A673 (cell line): ENCODE results near the gene ECHS1. TPM values are rescaled to one million over a fixed set of nuclear protein-coding genes. Genes with fewer than 3 reads are reported as not detected.
A peak's percentile ranks its signal among the peaks of the same experiment; 100 is the strongest.

ENCODE experiments used
- BruUV-seq: library from RNA; stranded (reverse); fragments of 400-500 nt; replicated peaks from 2 replicates; lab custom pipeline; 2021; lab: Mats Ljungman, UMichigan
- CTCF ChIA-PET: fragments of 300-600 bp; sonication (Branson Sonifier 250); formaldehyde crosslinking; loops from one replicate; lab custom pipeline; 2022; ENCODE audit warnings: antibody characterized with exemption; lab: Charles Lee
- POLR2A ChIA-PET: fragments of 300-600 bp; sonication (Branson Sonifier 250); formaldehyde crosslinking; loops from one replicate; lab custom pipeline; 2022; ENCODE audit warnings: antibody characterized with exemption; ENCODE audit not compliant: low non-redundant PET; lab: Charles Lee
- DNase-seq: peaks from one replicate; pipeline ENCODE4 v3.0.0-alpha.2; 2015; ENCODE audit warnings: low spot score
- H3K27ac ChIP-seq: fragments of 200-600 bp; sonication (generic); 2 replicates; pipeline ENCODE4 v1.5.1; 2016; ENCODE audit warnings: mixed run types, low read depth, mild to moderate bottlenecking, mixed read lengths, antibody characterized with exemption, low read length; ENCODE audit not compliant: poor library complexity, severe bottlenecking
- H3K27me3 ChIP-seq: fragments of 200-600 bp; sonication (generic); replicated peaks from 2 replicates; pipeline ENCODE4 v1.6.1; 2017; ENCODE audit warnings: mixed run types, low read depth, mild to moderate bottlenecking, mixed read lengths, antibody characterized with exemption, low read length; ENCODE audit not compliant: insufficient read depth, poor library complexity
- H3K36me3 ChIP-seq: fragments of 200-600 bp; sonication (generic); 2 replicates; pipeline ENCODE4 v1.6.1; 2016; ENCODE audit warnings: mixed run types, mild to moderate bottlenecking, mixed read lengths, antibody characterized with exemption, low read length; ENCODE audit not compliant: insufficient read depth, poor library complexity, severe bottlenecking
- H3K4me1 ChIP-seq: fragments of 200-600 bp; sonication (generic); 2 replicates; pipeline ENCODE4 v1.6.1; 2017; ENCODE audit warnings: mixed run types, mild to moderate bottlenecking, mixed read lengths, antibody characterized with exemption, low read length; ENCODE audit not compliant: insufficient read depth, poor library complexity, severe bottlenecking
- H3K4me3 ChIP-seq: fragments of 200-600 bp; sonication (generic); 2 replicates; pipeline ENCODE4 v1.5.1; 2016; ENCODE audit warnings: low read depth, mixed run types, mild to moderate bottlenecking, mixed read lengths, low read length; ENCODE audit not compliant: poor library complexity, severe bottlenecking
- H3K9me3 ChIP-seq: fragments of 200-600 bp; sonication (generic); 2 replicates; pipeline ENCODE4 v1.6.1; 2016; ENCODE audit warnings: mixed run types, low read depth, mild to moderate bottlenecking, mixed read lengths, antibody characterized with exemption, low read length; ENCODE audit not compliant: poor library complexity, severe bottlenecking
- EZH2 ChIP-seq: fragments of 200-600 bp; sonication (generic); IDR thresholded peaks from 2 replicates; pipeline ENCODE4 v1.6.1; 2017; ENCODE audit warnings: borderline replicate concordance, low read depth, mild to moderate bottlenecking, mixed read lengths, antibody characterized with exemption, low read length; ENCODE audit not compliant: poor library complexity, severe bottlenecking
- intact Hi-C: fragments of 100-400 bp; cut with micrococcal nuclease; formaldehyde crosslinking; loops from one replicate; pipeline ENCODE4 v1.10.0; 2022; ENCODE audit not compliant: unreplicated experiment
- total RNA-seq: library from RNA; stranded (reverse); gene quantifications from 2 replicates; pipeline ENCODE4 v1.2.3, GENCODE V29; 2021
- TF ChIP-seq, protein P1 (sequence below): fragments of 300-800, 200-600 bp; sonication (generic); conservative IDR thresholded peaks from 2 replicates; pipeline ENCODE4 v1.5.1; 2017; ENCODE audit warnings: low read depth, mild to moderate bottlenecking, antibody characterized with exemption, low read length, moderate library complexity, mixed read lengths

ECHS1 gene
- total RNA-seq, 1 experiment from 2014 or later: 96.3 TPM

DNA sequence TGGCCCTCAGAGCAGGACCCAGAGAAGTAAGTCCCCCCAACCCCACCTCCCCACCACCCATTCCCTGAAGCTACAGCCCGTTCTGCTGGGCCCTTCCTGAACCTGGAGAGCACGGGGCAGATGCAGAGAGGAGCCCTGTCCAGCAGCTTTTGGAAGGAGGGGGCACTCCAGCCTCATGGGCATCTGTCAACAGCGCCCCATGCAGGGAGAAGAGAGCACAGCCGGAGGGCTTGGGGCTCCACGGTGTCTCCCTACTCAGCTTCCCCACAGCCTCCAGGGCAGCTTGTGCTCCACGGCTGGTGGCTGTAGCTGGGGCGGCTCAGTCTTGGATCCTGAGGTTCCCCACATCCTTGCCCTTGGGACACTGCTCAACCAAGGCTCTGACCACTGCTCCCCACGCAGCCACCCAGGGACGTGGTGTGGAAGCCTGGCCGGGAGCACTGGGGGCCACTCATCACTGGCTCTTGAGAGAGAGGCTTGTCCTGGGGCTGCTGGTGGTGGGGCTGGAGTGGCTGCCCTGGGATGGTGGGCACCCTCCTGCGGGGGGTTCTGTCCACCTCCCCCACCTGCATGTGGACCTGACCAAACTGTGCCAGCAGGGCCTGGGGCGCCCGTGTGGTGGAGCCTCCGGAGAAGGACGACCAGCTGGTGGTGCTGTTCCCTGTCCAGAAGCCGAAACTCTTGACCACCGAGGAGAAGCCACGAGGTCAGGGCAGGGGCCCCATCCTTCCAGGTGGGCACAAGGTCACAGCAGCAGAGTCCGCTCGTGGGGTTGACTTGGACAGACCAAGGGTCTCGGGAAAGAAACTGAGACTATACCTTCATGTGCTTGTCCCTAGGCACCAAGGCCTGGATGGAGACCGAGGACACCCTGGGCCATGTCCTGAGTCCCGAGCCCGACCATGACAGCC lies 21.5 kb downstream of the ECHS1 start:
- no peaks in the 10 kb centered on the region for H3K36me3 ChIP-seq
- intact Hi-C loops: no loop called here
- H3K27ac ChIP-seq: no peak overlapping the region
- no peak overlapping the region for H3K4me3 ChIP-seq
- H3K27me3 ChIP-seq: no peaks in the 10 kb centered on the region
- ChIA-PET CTCF (interaction anchor here (1.2 kb wide), 1 partner anchor 22 kb away, joined by 6 read pairs; no protein-coding TSS in a partner anchor), POLR2A (interaction anchor here (0.6 kb wide), 1 partner anchor 17 kb away, joined by 4 read pairs; no protein-coding TSS in a partner anchor)
- peaks cover 6% of the 10 kb centered on the region for H3K4me1 ChIP-seq
- no peaks in the 10 kb centered on the region for H3K9me3 ChIP-seq
- TF ChIP-seq, protein P1, sequence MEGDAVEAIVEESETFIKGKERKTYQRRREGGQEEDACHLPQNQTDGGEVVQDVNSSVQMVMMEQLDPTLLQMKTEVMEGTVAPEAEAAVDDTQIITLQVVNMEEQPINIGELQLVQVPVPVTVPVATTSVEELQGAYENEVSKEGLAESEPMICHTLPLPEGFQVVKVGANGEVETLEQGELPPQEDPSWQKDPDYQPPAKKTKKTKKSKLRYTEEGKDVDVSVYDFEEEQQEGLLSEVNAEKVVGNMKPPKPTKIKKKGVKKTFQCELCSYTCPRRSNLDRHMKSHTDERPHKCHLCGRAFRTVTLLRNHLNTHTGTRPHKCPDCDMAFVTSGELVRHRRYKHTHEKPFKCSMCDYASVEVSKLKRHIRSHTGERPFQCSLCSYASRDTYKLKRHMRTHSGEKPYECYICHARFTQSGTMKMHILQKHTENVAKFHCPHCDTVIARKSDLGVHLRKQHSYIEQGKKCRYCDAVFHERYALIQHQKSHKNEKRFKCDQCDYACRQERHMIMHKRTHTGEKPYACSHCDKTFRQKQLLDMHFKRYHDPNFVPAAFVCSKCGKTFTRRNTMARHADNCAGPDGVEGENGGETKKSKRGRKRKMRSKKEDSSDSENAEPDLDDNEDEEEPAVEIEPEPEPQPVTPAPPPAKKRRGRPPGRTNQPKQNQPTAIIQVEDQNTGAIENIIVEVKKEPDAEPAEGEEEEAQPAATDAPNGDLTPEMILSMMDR: 0 out of 2 replicates have a peak, but pooled peaks have one; percentile 29
- TF ChIP-seq EZH2: no peak
- BruUV-seq: no TSS peak
- DNase-seq: no peak

- CTCF ChIA-PET: interaction anchor here (1.2 kb wide), 1 partner anchor 22 kb away, joined by 6 read pairs; no protein-coding TSS in a partner anchor
Measured at GRCh38 chr10:133350950-133351329, 22.2 kb downstream of the ECHS1 start.

GRCh38 chr10:133350283-133350949 lies 22.7 kb downstream of the ECHS1 start:
- DNase-seq: no peak
- CTCF ChIA-PET: interaction anchor here (1.2 kb wide), 1 partner anchor 21 kb away, joined by 6 read pairs; no protein-coding TSS in a partner anchor
- H3K4me3 ChIP-seq: no peak overlapping the region
- no peak overlapping the region for H3K27ac ChIP-seq
- H3K9me3 ChIP-seq: no peaks in the 10 kb centered on the region
- no peaks in the 10 kb centered on the region for H3K36me3 ChIP-seq
- no TSS peak for BruUV-seq
- POLR2A ChIA-PET: no interaction called here
- no peaks in the 10 kb centered on the region for H3K27me3 ChIP-seq
- TF ChIP-seq EZH2: no peak
- TF ChIP-seq, protein P1: no peak
- H3K4me1 ChIP-seq: peaks cover 6% of the 10 kb centered on the region
- intact Hi-C loops: no loop called here

More at GRCh38 chr10:133350950-133351329, 22.2 kb downstream of the ECHS1 start:
- no peaks in the 10 kb centered on the region for H3K9me3 ChIP-seq
- no peaks in the 10 kb centered on the region for H3K27me3 ChIP-seq
- peaks cover 6% of the 10 kb centered on the region for H3K4me1 ChIP-seq
- DNase-seq: no peak
- no peak overlapping the region for H3K4me3 ChIP-seq
- intact Hi-C loops: no loop called here
- H3K36me3 ChIP-seq: no peaks in the 10 kb centered on the region
- TF ChIP-seq, protein P1: no peak
- TF ChIP-seq EZH2: no peak
- POLR2A ChIA-PET: no interaction called here
- H3K27ac ChIP-seq: no peak overlapping the region
- no TSS peak for BruUV-seq
